Fibroblast of skin of scalp (primary cell): Measurements from ENCODE around the gene PSG1.
A peak's percentile ranks its signal among the peaks of the same experiment; 100 is the strongest.
"Not testable (repeated sequence)": the region's sequence is repeated elsewhere in the genome, so short reads cannot be mapped to it uniquely, and the experiment has no call there.

Experiments used
- DNase-seq: peaks from one replicate; pipeline ENCODE4 v3.0.0-alpha.2; 2013

PSG1 gene

GRCh38 chr19:42881279-42881678, 1.8 kb upstream of the PSG1 start:
- DNase-seq = not testable (repeated sequence)

- DNase-seq = not testable (repeated sequence)
Observed at GRCh38 chr19:42880621-42881020, 1.1 kb upstream of the PSG1 start.

DNA sequence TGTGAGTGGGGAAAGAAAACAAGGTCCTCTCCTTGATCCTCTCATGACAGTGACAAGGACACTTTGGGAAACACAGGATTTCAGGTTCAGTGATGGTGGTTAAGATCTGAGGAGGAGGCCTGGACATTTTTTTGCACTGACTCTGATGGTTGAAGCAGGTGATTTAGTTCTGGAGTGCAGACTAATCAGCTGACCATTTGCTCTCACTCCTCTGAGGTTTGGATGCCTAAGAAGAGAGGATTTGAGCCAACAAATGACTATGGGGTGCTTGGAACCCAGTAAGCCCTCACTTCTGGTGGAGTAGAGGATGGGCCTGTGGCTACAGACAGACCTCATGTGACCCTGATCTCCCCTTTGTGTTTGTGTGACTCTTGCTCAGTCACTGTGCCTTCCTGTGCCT, 2.9 kb downstream of the PSG1 start:
- DNase-seq = not testable (repeated sequence)

DNA sequence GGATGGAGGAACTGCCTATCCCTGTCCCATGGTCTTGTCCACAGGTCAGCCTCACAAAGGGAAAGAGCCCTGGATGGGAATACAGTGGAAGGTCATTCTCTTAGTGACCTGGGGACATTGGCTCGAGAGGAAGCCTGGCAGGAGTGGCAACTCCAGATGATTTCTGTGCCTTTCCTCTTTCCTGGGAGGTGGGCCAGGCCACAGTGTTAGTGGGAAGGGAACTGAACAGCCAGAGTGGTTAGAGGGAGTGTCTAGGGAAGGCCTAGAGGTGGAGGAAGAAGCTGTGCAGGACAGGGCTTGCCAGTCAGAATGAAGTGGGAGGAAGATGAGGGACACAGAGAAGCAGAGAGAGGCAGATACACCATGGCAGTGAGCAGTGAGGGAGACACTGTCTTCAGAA, 3.6 kb downstream of the PSG1 start:
- peak; percentile 22 for DNase-seq

GRCh38 chr19:42874901-42875813, 4.4 kb downstream of the PSG1 start:
- peak; percentile 79 for DNase-seq

- DNase-seq = not testable (repeated sequence)
Observed at GRCh38 chr19:42874136-42874535, 5.4 kb downstream of the PSG1 start.

GRCh38 chr19:42872608-42873007, 6.9 kb downstream of the PSG1 start:
- DNase-seq = no peak

GRCh38 chr19:42857544-42857867, 22.0 kb downstream of the PSG1 start:
- no peak for DNase-seq

- not testable (repeated sequence) for DNase-seq
Observed at GRCh38 chr19:42856866-42857543, 22.5 kb downstream of the PSG1 start.

DNA sequence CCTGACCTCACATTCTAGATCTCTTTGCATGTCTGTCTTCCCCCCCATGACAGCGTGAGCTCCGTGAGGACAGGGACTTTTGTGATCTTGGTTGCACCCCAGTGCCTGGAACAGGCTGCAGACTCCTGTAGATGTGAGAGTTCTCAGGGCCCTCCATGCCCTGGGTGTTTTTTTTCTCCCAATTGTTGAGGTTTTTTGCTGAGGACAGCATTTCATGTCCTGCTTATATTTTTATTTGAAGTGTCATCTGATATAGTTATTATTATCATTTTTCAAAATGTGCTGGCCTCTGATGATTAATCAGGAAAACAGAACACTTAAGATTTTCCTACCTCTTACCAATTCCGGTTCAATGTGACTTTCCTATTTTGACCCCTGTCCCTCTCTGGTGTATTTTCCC, 24.8 kb downstream of the PSG1 start:
- DNase-seq = not testable (repeated sequence)

- DNase-seq = not testable (repeated sequence)
Observed at GRCh38 chr19:42853231-42853630, 26.3 kb downstream of the PSG1 start.

- not testable (repeated sequence) for DNase-seq
Observed at GRCh38 chr19:42852821-42853220, 26.7 kb downstream of the PSG1 start.

- DNase-seq = not testable (repeated sequence)
Observed at GRCh38 chr19:42851718-42852280, 27.7 kb downstream of the PSG1 start.

DNA sequence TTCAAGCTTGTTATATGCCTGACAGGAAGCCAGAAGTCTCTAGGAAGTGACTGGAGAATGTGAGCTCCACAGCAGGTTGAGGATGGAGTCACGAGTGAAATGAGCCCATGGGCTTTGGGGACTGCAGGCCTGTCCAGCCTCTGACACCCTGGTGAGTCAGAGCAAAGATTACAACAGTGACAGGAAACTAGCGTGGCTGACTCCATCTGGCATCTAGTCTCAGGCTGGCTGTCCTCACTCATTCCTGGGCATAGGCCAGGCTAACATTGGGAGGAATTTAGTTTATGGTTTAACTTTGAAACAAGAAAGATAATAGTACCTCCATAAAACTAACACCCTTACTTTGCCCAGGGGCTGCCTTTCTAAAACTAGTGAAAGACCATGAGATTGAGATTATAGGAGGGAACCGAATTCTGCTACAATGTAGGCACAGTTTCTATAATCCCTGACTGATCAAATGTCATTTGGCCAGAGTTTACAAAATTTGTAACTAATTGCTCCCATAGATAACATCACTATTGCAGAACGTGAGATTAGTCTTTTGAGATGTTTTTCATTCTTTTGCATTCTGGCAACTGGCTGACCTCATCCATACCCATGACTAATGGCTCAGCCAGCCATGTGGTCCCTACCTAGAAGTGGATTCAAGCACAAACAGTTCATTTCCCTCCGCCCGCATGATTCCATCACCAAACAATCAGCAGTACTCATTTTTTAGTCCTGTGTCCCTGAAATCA, 28.4 kb downstream of the PSG1 start:
- DNase-seq = peak; percentile 96

DNA sequence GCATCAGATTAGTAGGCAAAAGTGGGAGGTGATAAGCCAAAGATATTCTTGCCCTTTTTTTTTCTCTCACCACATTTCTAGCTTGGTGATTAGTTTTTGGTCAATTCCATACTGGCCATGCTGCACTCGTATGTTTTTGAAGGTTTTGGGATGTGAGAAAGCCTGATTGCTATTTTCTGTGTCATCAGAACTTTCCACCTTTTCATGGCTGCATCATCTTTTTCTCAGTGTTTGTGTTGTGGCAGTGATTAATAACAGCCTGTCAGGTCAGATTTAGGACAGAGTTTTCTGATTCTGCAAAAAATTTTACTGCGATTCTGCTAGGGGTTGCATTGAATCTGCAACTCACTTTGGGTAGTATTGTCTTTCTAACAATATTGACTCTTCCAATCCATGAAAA, 32.9 kb downstream of the PSG1 start:
- DNase-seq = no peak

GRCh38 chr19:42843631-42844030, 35.9 kb downstream of the PSG1 start:
- not testable (repeated sequence) for DNase-seq

DNA sequence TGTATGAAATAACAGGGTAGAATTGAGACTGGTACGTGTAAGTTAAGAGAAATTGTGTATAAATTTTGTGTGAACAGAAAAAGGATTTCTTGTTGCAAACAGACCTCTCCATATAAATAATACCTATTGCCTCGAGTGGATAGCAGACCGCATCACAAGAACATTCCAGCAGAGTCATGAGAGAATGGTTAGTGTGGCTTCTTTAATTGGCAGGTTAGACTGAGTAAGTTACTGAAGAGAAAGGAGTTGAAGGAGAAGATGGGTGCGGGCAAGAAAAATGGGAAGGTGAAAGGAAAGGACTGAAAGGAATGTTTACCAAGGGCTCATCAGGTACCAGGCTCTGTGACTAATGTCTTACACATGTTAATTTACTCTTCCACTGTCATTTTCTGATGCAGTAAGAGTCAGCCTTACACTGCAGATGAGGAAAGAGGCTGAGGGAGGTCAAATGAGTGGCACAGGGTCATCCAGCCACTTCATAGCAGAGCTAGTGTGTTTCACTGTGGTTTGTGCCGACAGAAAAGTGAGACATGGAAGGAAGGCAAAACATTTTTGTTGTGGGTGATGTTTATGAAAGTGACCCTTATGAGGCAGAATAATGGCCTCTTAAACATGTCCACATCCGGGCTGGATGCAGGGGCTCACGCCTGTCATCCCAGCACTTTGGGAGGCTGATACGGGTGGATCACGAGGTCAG, 46.6 kb downstream of the PSG1 start:
- DNase-seq = not testable (repeated sequence)

- not testable (repeated sequence) for DNase-seq
Observed at GRCh38 chr19:42832023-42832680, 47.4 kb downstream of the PSG1 start.

- DNase-seq = no peak
Observed at GRCh38 chr19:42831221-42832019, 48.1 kb downstream of the PSG1 start.

GRCh38 chr19:42821306-42821977, 58.1 kb downstream of the PSG1 start:
- DNase-seq = peak; percentile 4
